Retinal pigment epithelial cell (primary cell): Measurements from ENCODE around the gene FASLG.

Source experiments
- DNase-seq: peaks from one replicate; pipeline ENCODE4 v3.0.0-alpha.2; 2010; ENCODE audit warnings: low read depth
- H3K4me3 ChIP-seq: 2 replicates; pipeline ENCODE4 v1.5.1; 2011; ENCODE audit warnings: mild to moderate bottlenecking, low read length, control low read depth, moderate library complexity
- TF ChIP-seq, protein P1 (sequence below): conservative IDR thresholded peaks from 2 replicates; pipeline ENCODE4 v1.5.1; 2011; ENCODE audit warnings: low read depth, low read length, control low read depth, inconsistent platforms

Gene FASLG

DNA sequence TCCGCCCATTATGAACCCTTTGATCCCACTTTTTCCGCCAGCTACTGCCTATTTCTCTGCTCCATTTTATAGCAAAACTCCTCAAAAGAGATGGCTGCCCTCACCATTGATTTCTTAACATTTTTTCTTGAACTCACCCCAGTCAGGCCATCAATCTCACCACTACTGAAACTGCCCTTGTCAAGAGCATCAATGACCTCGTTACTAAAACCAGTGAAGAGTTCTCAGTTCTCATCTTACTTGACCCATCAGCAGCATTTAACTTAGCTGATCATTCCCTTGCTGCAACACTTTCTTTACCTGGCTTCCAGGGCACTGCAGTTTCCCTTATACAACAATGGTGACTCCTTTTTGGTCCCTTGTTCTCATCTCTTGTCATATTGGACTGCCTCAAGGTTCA is 35.2 kb upstream of the FASLG start:
- TF ChIP-seq, protein P1, sequence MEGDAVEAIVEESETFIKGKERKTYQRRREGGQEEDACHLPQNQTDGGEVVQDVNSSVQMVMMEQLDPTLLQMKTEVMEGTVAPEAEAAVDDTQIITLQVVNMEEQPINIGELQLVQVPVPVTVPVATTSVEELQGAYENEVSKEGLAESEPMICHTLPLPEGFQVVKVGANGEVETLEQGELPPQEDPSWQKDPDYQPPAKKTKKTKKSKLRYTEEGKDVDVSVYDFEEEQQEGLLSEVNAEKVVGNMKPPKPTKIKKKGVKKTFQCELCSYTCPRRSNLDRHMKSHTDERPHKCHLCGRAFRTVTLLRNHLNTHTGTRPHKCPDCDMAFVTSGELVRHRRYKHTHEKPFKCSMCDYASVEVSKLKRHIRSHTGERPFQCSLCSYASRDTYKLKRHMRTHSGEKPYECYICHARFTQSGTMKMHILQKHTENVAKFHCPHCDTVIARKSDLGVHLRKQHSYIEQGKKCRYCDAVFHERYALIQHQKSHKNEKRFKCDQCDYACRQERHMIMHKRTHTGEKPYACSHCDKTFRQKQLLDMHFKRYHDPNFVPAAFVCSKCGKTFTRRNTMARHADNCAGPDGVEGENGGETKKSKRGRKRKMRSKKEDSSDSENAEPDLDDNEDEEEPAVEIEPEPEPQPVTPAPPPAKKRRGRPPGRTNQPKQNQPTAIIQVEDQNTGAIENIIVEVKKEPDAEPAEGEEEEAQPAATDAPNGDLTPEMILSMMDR = no peak
- no peak for DNase-seq
- no peak overlapping the region for H3K4me3 ChIP-seq

DNA sequence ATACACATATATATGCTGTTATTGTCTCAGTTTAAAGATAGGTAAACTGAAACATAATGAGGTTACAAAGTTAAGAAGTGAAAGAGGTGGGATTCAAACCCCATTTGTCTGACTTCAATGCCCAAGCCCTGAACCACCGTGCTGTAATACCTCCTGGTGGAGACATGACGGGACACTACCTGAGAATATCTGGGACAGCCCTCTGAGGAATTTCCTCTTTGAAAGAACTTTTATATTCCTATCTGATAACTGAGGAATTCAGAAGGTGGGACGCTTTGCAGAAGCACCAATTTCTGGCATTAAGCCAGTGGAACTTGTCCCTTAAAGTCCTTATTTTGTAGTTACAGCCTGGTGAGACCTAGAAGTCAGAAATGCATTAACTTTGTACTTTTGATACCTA is 32.1 kb upstream of the FASLG start:
- DNase-seq = no peak

DNA sequence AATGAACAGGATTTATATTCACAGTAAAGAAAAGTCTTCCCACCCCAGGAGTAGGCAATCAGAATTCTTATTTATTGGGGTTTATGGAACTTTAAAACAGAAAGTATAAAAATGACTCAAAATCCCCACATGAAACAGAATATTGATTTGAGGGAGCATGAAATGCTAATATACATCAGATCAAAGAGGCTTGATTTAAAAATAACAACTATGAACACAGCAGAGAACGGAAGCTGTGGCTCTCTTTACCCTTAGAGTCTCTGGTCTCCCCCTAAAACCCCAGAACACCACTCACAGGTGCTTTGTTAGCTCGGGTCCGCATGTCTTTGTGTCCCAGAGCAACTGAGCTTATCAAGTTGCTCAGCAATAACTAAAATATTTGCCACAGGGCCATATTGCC is 31.2 kb upstream of the FASLG start:
- DNase-seq = no peak
- no peak overlapping the region for H3K4me3 ChIP-seq

More for the DNA sequence above, 32.1 kb upstream of the FASLG start:
- TF ChIP-seq, protein P1 = no peak
- no peak overlapping the region for H3K4me3 ChIP-seq

DNA sequence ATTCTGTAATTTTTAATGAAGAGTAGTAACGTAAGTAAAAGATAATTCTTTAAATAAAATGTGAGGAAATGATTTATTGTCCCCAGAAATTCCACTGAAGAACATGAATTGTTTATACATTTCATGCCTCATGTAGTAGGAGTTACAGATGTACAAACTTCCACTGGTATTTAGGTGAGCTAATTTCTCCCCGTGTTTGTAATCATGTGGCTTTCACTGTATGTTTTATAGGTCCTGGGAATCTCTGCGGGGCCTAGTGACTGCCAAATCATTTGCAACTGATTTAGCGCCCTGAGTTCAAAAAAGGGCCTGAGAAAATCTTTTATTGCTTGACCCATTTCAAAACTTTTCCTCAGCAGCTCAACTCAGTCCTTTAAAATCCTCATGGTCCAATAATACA is 30.5 kb upstream of the FASLG start:
- H3K4me3 ChIP-seq = no peak overlapping the region
- DNase-seq = no peak
- TF ChIP-seq, protein P1 = no peak

More for the DNA sequence above, 31.2 kb upstream of the FASLG start:
- TF ChIP-seq, protein P1 = no peak

DNA sequence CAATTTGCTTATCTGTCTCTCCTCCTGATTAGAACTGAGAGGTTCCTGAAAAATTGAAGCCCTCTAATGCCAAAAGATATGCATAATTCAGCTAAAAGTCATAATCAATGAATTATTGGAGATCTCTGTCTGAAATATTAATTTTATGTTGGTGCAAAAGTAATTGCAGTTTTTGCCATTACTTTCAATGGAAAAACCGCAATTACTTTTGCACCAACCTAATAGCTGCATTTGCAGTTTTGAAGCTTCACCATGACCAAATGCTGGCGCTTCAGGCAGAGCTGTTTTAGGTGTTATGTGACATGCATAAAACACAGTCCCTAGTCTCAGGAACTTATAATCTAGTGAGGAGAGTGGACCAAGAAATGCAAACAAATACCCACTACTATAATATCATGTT is 29.7 kb upstream of the FASLG start:
- TF ChIP-seq, protein P1 = no peak
- H3K4me3 ChIP-seq = no peak overlapping the region
- DNase-seq = no peak

DNA sequence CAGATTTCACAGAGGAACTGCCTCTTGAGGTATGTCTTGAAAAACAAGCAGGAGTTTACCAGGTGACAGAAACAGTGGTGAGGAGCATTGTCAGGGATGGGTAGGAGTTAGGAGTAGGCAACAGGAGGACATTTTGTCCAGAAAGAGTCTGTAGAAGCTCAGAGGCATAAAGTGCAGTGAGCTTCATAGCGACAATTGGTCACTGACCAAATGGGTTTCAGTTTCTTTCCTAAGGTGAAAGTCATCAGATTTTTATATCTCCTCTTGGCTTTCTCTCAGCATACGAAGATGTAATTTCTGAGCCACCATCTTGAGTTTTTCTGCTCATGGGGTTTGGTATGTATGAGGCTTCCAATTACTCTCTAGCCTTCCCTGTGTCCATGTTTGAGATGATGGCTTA is 29.3 kb upstream of the FASLG start:
- no peak for DNase-seq
- TF ChIP-seq, protein P1 = no peak
- H3K4me3 ChIP-seq = no peak overlapping the region

DNA sequence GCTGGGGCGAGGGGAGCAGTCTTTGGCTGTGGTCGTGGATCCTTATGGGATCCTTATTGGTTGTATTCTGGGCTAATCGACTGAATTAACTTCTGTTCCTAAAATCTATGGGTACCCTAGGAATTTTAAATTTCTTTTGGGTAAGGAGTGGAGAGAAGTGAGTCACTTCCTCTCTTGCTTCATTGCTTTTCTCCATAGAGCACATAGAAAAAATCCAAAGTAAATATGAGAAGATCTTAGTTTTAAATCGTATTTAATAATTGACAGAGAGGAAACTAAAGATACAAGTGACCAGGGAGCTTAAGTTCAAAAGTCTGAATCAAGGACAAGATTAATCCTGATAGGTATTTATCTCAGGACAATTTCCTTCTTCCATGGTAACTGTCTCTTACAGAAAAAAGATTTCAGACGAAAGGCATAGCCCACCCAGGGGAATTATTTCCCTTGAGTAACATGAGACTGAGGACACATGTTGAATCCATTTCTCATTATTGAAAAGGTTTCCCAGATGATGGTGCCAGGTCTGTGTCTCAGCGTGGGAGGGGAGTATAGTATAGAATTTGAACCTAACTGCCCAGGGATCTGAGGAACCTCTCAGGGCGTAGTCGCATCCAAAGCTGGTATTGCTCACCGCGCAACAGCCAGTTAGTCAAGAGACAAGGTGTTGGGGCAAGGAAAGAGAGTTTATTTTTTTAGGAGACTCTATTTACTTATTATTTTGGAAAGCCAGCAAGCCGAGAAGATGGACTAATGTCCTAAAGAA is 28.7 kb upstream of the FASLG start:
- no peak overlapping the region for H3K4me3 ChIP-seq
- TF ChIP-seq, protein P1 = no peak
- no peak for DNase-seq
